HEK293T (cell line): ENCODE results near the gene RIT2.

Experiments
- CTCF ChIA-PET: fragments of 350-600 bp; formaldehyde crosslinking; extraction: SDS; loops from one replicate; lab custom pipeline; 2021; ENCODE audit warnings: antibody characterized with exemption, inconsistent platforms; lab: Yijun Ruan, JAX
- POLR2A ChIA-PET: fragments of 350-600 bp; formaldehyde crosslinking; extraction: SDS; loops from one replicate; lab custom pipeline; 2020; ENCODE audit warnings: antibody characterized with exemption, inconsistent platforms; lab: Yijun Ruan, JAX
- DNase-seq: peaks from one replicate; pipeline ENCODE4 v3.0.0; 2012; ENCODE audit warnings: mixed read lengths; ENCODE audit errors: extremely low spot score
- ARNT ChIP-seq: fragments of 450-650 bp; IDR thresholded peaks from 2 replicates; pipeline ENCODE4 v1.6.1; 2017; ENCODE audit warnings: mild to moderate bottlenecking
- BHLHE40 ChIP-seq: fragments of 450-650 bp; IDR thresholded peaks from 2 replicates; pipeline ENCODE4 v1.6.1; 2016; ENCODE audit warnings: mild to moderate bottlenecking, moderate library complexity, borderline replicate concordance
- CTBP1 ChIP-seq: fragments of 450-650 bp; IDR thresholded peaks from 2 replicates; pipeline ENCODE4 v1.6.1; 2016; ENCODE audit warnings: borderline replicate concordance
- ELF4 ChIP-seq: fragments of 450-650 bp; IDR thresholded peaks from 2 replicates; pipeline ENCODE4 v1.6.1; 2017; ENCODE audit warnings: antibody characterized with exemption
- FOXA1 ChIP-seq: fragments of 450-650 bp; IDR thresholded peaks from 2 replicates; pipeline ENCODE4 v1.6.1; 2016; ENCODE audit warnings: mild to moderate bottlenecking
- FOXK2 ChIP-seq: fragments of 450-650 bp; IDR thresholded peaks from 2 replicates; pipeline ENCODE4 v1.6.1; 2016; ENCODE audit warnings: mild to moderate bottlenecking
- FOXM1 ChIP-seq: fragments of 450-650 bp; IDR thresholded peaks from 2 replicates; pipeline ENCODE4 v1.6.1; 2017; ENCODE audit warnings: mild to moderate bottlenecking, borderline replicate concordance
- HDGF ChIP-seq: fragments of 450-650 bp; IDR thresholded peaks from 2 replicates; pipeline ENCODE4 v1.6.1; 2017; ENCODE audit warnings: antibody characterized with exemption, borderline replicate concordance
- L3MBTL2 ChIP-seq: fragments of 450-650 bp; conservative IDR thresholded peaks from 2 replicates; pipeline ENCODE4 v1.6.1; 2016; ENCODE audit warnings: mild to moderate bottlenecking
- LEF1 ChIP-seq: fragments of 450-650 bp; IDR thresholded peaks from 2 replicates; pipeline ENCODE4 v1.6.1; 2017; ENCODE audit warnings: mild to moderate bottlenecking, borderline replicate concordance
- NFRKB ChIP-seq: fragments of 450-650 bp; IDR thresholded peaks from 2 replicates; pipeline ENCODE4 v1.6.1; 2016; ENCODE audit warnings: mild to moderate bottlenecking, moderate library complexity
- SP1 ChIP-seq: fragments of 450-650 bp; IDR thresholded peaks from 2 replicates; pipeline ENCODE4 v1.6.1; 2017
- SUZ12 ChIP-seq: fragments of 450-650 bp; IDR thresholded peaks from 2 replicates; pipeline ENCODE4 v1.6.1; 2016; ENCODE audit warnings: mild to moderate bottlenecking
- TARDBP ChIP-seq: fragments of 450-650 bp; IDR thresholded peaks from 2 replicates; pipeline ENCODE4 v1.6.1; 2016
- ZNF384 ChIP-seq: fragments of 450-650 bp; IDR thresholded peaks from 2 replicates; pipeline ENCODE4 v1.6.1; 2016
- TF ChIP-seq, protein P1 (sequence below): fragments of 450-650 bp; IDR thresholded peaks from 2 replicates; pipeline ENCODE4 v1.6.1; 2016

The RIT2 gene

DNA sequence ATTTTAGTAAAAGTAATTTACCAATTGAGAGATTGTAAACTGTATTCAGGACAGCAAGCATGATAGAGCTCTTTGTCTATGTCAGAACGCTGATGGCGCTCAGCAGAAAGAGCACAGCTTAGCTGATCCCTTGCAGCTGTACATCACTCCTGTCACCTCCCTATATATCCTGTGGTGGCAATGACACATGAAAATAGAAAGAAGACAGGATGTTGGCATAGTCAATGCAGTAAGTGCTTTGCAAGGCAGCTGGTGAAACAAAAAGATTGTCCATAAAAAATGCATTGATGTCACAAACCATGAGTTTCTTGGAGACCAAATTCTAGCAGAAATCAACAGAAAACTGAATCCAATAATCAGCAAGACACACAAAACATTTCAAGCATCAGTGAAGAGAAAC, 221.5 kb downstream of the RIT2 start:
- ChIA-PET POLR2A (no interaction called here), CTCF (no interaction called here)
- TF ChIP-seq, protein P1, sequence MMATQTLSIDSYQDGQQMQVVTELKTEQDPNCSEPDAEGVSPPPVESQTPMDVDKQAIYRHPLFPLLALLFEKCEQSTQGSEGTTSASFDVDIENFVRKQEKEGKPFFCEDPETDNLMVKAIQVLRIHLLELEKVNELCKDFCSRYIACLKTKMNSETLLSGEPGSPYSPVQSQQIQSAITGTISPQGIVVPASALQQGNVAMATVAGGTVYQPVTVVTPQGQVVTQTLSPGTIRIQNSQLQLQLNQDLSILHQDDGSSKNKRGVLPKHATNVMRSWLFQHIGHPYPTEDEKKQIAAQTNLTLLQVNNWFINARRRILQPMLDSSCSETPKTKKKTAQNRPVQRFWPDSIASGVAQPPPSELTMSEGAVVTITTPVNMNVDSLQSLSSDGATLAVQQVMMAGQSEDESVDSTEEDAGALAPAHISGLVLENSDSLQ: no peak
- TF ChIP-seq HDGF (no peak), CTBP1 (no peak), SUZ12 (no peak), ARNT (no peak), LEF1 (no peak), FOXM1 (no peak), ELF4 (no peak), BHLHE40 (no peak)
- no peak for DNase-seq

DNA sequence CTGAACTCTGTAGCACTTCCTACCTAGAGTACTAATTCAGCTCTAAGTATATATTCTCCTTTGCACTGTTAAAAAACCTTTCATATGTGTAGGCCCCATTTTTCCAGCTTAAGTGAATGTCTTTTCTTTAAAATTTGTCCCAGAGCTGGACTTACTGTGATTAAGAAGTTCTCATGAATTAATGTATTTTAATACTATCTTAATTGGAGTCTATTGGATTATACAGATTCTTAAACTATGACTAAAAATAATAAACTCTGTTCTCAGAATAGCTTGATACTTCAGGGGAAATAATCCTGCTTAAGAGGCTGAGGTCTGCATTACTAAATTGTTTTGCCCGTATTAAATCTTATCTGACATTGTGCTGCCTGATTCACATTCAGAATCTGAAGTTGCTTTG, 223.3 kb downstream of the RIT2 start:
- DNase-seq: no peak
- ChIA-PET POLR2A (no interaction called here), CTCF (no interaction called here)
- TF ChIP-seq ZNF384: no peak
- no peak for TF ChIP-seq SP1
- TF ChIP-seq FOXM1: no peak
- TF ChIP-seq HDGF: no peak
- no peak for TF ChIP-seq FOXA1
- no peak for TF ChIP-seq LEF1
- TF ChIP-seq ELF4: no peak
- TF ChIP-seq BHLHE40: no peak
- no peak for TF ChIP-seq L3MBTL2
- TF ChIP-seq FOXK2: no peak
- TF ChIP-seq, protein P1: no peak
- TF ChIP-seq SUZ12: no peak
- TF ChIP-seq CTBP1: no peak
- TF ChIP-seq NFRKB: no peak
- no peak for TF ChIP-seq ARNT
- no peak for TF ChIP-seq TARDBP

DNA sequence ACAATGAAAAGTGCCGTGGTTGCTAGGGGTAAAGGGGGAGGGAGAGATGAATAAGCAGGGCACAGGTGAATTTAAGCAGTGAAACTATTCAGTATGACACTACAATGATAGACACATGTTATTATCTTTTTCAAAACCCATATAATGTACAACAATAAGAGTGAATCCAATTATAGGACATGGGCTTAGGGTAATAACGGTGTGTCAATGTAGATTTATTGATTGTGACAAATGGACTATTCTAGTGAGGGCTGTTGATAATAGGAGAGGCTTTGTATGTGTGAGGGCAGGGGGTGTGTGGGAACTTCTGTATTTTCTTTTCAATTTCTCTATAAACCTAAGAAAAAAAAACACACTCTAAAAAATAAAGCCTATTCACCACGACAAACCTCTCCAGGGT, 223.8 kb downstream of the RIT2 start:
- DNase-seq: no peak
- no peak for TF ChIP-seq ZNF384
- TF ChIP-seq CTBP1: no peak
- TF ChIP-seq LEF1: no peak
- TF ChIP-seq HDGF: no peak
- no peak for TF ChIP-seq NFRKB
- TF ChIP-seq TARDBP: no peak
- TF ChIP-seq FOXK2: no peak
- TF ChIP-seq L3MBTL2: no peak
- TF ChIP-seq ELF4: no peak
- no peak for TF ChIP-seq SP1
- ChIA-PET POLR2A (no interaction called here), CTCF (no interaction called here)

DNA sequence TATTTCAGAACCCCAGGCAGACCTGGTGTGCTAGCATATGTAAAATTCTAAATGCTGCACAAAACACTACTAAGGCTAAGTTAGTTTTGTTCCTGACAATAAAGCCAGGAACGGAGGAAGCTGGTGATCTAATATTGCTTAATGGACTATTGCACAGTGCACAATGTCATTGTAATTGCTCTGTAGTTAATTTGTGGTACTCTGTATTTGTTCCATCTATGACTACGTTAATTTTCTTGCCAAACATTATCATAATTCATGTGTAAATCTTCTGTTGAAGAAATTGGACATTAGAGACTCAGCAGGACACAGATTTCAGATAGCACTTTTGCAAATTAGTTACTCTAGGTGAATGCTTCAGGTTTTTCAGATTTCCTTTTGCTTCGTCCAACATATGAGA, 232.3 kb downstream of the RIT2 start:
- ChIA-PET CTCF (no interaction called here), POLR2A (no interaction called here)
- no peak for DNase-seq
- TF ChIP-seq HDGF: no peak
- no peak for TF ChIP-seq NFRKB
- no peak for TF ChIP-seq L3MBTL2

DNA sequence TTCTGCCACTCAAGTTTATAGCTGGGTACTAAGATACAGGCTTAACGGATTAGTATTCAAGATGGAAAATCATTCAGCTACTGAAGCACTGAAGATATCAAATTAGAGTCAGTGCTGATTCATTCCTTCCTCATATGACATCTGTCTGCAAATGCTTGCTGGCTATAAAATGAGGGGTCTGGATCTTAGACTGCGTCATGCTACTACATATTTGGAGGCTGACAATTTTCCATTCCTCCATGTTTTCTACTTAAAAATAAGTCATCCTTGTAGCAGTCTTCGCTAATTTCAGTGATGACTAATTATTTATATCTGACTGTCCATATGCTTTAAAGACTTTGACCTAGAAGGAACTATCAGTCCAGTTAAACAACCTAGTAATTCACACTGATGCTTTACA, 233.4 kb downstream of the RIT2 start:
- no peak for DNase-seq
- ChIA-PET POLR2A (no interaction called here), CTCF (no interaction called here)
- TF ChIP-seq TARDBP (no peak), L3MBTL2 (no peak)

DNA sequence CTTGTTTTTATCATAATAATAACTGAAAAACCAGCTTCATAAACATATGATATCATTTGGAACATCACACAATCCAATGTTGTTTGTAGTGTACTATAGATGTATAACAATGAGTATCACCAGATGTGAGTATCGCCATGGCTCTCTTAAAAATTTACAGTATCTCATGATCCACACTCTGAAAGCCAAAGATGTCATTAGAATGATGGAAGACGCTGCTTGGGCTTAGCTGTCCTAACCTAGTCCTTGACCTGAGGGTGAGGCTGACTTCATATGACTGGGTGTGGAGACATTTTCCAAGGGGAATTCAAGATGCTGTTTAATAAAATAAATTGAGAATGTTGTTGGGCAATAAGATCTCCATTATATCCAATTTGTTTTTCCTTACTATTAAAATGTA, 242.6 kb downstream of the RIT2 start:
- ChIA-PET CTCF (no interaction called here), POLR2A (no interaction called here)
- TF ChIP-seq SUZ12 (no peak), FOXK2 (no peak), SP1 (no peak), L3MBTL2 (no peak)

DNA sequence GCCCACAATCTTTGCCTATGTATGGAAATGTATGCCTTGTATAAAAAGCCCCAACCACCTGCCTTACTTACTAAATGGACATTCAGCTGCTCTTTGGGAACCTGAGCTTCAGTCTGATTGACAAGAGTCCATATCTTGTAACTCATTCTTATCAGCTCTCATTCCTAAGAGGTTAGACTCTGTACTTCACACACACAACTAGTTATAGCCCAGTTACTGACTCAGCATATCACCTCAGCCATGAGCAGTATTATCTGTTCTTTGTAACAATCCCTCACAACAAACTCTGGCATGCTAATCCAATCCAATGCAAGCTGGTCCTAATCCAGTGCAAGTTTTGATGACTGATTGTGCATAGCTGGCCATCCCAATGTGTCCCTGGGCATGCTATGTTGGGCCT, 250.6 kb downstream of the RIT2 start:
- TF ChIP-seq HDGF (no peak), FOXK2 (no peak), SUZ12 (no peak), ZNF384 (no peak), FOXA1 (no peak), ELF4 (no peak), TARDBP (no peak), L3MBTL2 (no peak), ARNT (no peak), NFRKB (no peak), CTBP1 (no peak), LEF1 (no peak)
- TF ChIP-seq, protein P1: no peak
- ChIA-PET CTCF (no interaction called here), POLR2A (no interaction called here)
- DNase-seq: no peak

More for the DNA sequence above, 242.6 kb downstream of the RIT2 start:
- DNase-seq: no peak

DNA sequence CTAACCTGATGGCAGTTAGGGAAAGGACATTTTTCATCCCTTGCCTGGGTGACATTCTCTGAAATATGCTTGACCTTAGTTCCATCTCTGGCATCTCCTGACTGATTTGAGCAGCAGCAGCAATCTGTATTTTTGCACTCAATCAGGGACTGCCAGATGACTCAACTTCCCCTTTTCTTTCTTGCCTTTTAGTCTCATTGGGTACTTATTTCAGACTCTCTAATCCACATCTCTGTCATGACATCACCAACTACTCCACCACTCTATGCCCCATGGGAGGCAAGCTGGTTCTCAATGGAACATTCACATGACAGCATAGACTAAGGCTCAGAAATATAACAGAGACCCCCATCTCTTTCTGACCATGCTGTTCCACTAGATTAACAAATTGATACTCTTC, 254.2 kb downstream of the RIT2 start:
- ChIA-PET CTCF (no interaction called here), POLR2A (no interaction called here)
- TF ChIP-seq FOXK2 (no peak), CTBP1 (no peak), BHLHE40 (no peak), L3MBTL2 (no peak)
- no peak for DNase-seq
